22Rv1 (cell line): ENCODE measurements around the gene ABCB8.

Experiments used
- CTCF ChIP-seq: fragments of 450-650 bp; IDR thresholded peaks from 2 replicates; pipeline ENCODE4 v1.5.1; 2017; ENCODE audit warnings: mild to moderate bottlenecking
- ZFX ChIP-seq: fragments of 450-650 bp; IDR thresholded peaks from 2 replicates; pipeline ENCODE4 v1.6.1; 2017; ENCODE audit warnings: antibody characterized with exemption, borderline replicate concordance

GRCh38 chr7:150982351-150982750 lies 45.9 kb upstream of the ABCB8 start:
- TF ChIP-seq CTCF, result no peak
- TF ChIP-seq ZFX, result no peak
